Retina (tissue), 1 donor: Measurements from ENCODE around the gene STX11.

Experiments used
- DNase-seq: peaks from one replicate; pipeline ENCODE4 v3.0.0-alpha.2; 2016

Gene STX11

GRCh38 chr6:144143878-144144277, 6.4 kb upstream of the STX11 start:
- DNase-seq: no peak

GRCh38 chr6:144144996-144145395, 5.3 kb upstream of the STX11 start:
- DNase-seq: no peak

GRCh38 chr6:144145541-144145940, 4.8 kb upstream of the STX11 start:
- no peak for DNase-seq

GRCh38 chr6:144148886-144149285, 1.4 kb upstream of the STX11 start:
- no peak for DNase-seq

- no peak for DNase-seq
Observed at GRCh38 chr6:144149558-144149893, 791 bp upstream of the STX11 start.

- DNase-seq: peak; percentile 31
Observed at GRCh38 chr6:144150710-144151657, 667 bp downstream of the STX11 start.

GRCh38 chr6:144152334-144152900, 2.1 kb downstream of the STX11 start:
- DNase-seq: no peak

- DNase-seq: no peak
Observed at GRCh38 chr6:144153260-144153659, 2.9 kb downstream of the STX11 start.

- DNase-seq: no peak
Observed at GRCh38 chr6:144153971-144154370, 3.7 kb downstream of the STX11 start.

GRCh38 chr6:144155529-144155928, 5.2 kb downstream of the STX11 start:
- DNase-seq: no peak

- no peak for DNase-seq
Observed at GRCh38 chr6:144156338-144156737, 6.0 kb downstream of the STX11 start.

- DNase-seq: no peak
Observed at GRCh38 chr6:144156991-144157390, 6.7 kb downstream of the STX11 start.

- DNase-seq: no peak
Observed at GRCh38 chr6:144158133-144158532, 7.8 kb downstream of the STX11 start.

GRCh38 chr6:144159223-144159622, 8.9 kb downstream of the STX11 start:
- DNase-seq: no peak

GRCh38 chr6:144159742-144160141, 9.4 kb downstream of the STX11 start:
- DNase-seq: no peak

GRCh38 chr6:144160431-144161005, 10.2 kb downstream of the STX11 start:
- DNase-seq: no peak

GRCh38 chr6:144161975-144162374, 11.7 kb downstream of the STX11 start:
- DNase-seq: no peak

- DNase-seq: no peak
Observed at GRCh38 chr6:144162977-144163376, 12.7 kb downstream of the STX11 start.

GRCh38 chr6:144165784-144166183, 15.5 kb downstream of the STX11 start:
- DNase-seq: no peak

- no peak for DNase-seq
Observed at GRCh38 chr6:144170044-144170443, 19.7 kb downstream of the STX11 start.

GRCh38 chr6:144171406-144171805, 21.1 kb downstream of the STX11 start:
- DNase-seq: no peak

- DNase-seq: no peak
Observed at GRCh38 chr6:144174006-144174405, 23.7 kb downstream of the STX11 start.

- DNase-seq: no peak
Observed at GRCh38 chr6:144176043-144176442, 25.7 kb downstream of the STX11 start.

GRCh38 chr6:144177726-144178125, 27.4 kb downstream of the STX11 start:
- DNase-seq: no peak
